H1 (cell line): ENCODE results near the gene SPEM1. TPM values are rescaled to one million over a fixed set of nuclear protein-coding genes. Genes with fewer than 3 reads are reported as not detected.

Experiments used
- CTCF ChIA-PET: fragments of 300-600 bp; sonication (Branson Sonifier 250); formaldehyde crosslinking; loops from one replicate; lab custom pipeline; 2021; ENCODE audit not compliant: partially characterized antibody; lab: Charles Lee
- POLR2A ChIA-PET: fragments of 300-600 bp; sonication (Branson Sonifier 250); formaldehyde crosslinking; loops from one replicate; lab custom pipeline; 2021; ENCODE audit warnings: inconsistent platforms; ENCODE audit not compliant: partially characterized antibody; lab: Charles Lee
- DNase-seq, 2 experiments: peaks; one replicate each; pipeline versions ENCODE4 v3.0.0 to v3.0.0-alpha.2; 2010 to 2022; ENCODE audit warnings: low spot score in 2 of 2, low read depth in 1 of 2, mixed read lengths in 1 of 2
- FAIRE-seq: peaks from 2 replicates; lab custom pipeline; 2011; peaks lifted over from hg19 to GRCh38; lab: Jason Lieb, UNC
- H2AFZ ChIP-seq: 2 replicates; pipeline ENCODE4 v1.8.1; 2012; ENCODE audit warnings: low read length, inconsistent platforms
- H2AK5ac ChIP-seq: 2 replicates; pipeline ENCODE4 v1.6.1; 2013; ENCODE audit warnings: low read depth, low read length
- H2BK120ac ChIP-seq: replicated peaks from 2 replicates; pipeline ENCODE3; 2013; ENCODE audit warnings: low read depth, low read length, inconsistent platforms
- H2BK12ac ChIP-seq: 2 replicates; pipeline ENCODE4 v1.6.1; 2013; ENCODE audit warnings: low read depth, low read length
- H2BK15ac ChIP-seq: 2 replicates; pipeline ENCODE4 v1.6.1; 2013; ENCODE audit warnings: low read length
- H2BK20ac ChIP-seq: 2 replicates; pipeline ENCODE4 v1.6.1; 2013; ENCODE audit warnings: low read length
- H2BK5ac ChIP-seq: 2 replicates; pipeline ENCODE4 v1.6.1; 2013; ENCODE audit warnings: low read depth, low read length
- H3K14ac ChIP-seq: 2 replicates; pipeline ENCODE4 v1.6.1; 2013; ENCODE audit warnings: inconsistent platforms; ENCODE audit not compliant: insufficient read length
- H3K18ac ChIP-seq: 2 replicates; pipeline ENCODE4 v1.6.1; 2013; ENCODE audit warnings: low read length; ENCODE audit errors: extremely low read depth
- H3K23ac ChIP-seq: 2 replicates; pipeline ENCODE4 v1.6.1; 2013; ENCODE audit warnings: inconsistent platforms; ENCODE audit not compliant: insufficient read length
- H3K23me2 ChIP-seq: 2 replicates; pipeline ENCODE4 v1.6.1; 2013; ENCODE audit warnings: low read depth, low read length
- H3K27ac ChIP-seq: 2 replicates; pipeline ENCODE4 v1.6.1; 2011; ENCODE audit warnings: low read depth, low read length, inconsistent platforms
- H3K27me3 ChIP-seq, 4 experiments: replicated peaks in 1 of 4; 1 replicate in 1 of 4; 2 replicates in 3 of 4; pipeline versions ENCODE4 v1.6.1 to v1.8.1; 2011 to 2013; ENCODE audit warnings: low read length in 3 of 4, mild to moderate bottlenecking in 3 of 4, inconsistent platforms in 2 of 4, mixed read lengths in 2 of 4, moderate library complexity in 1 of 4; ENCODE audit not compliant: control insufficient read depth in 3 of 4, insufficient read depth in 3 of 4; ENCODE audit errors: extremely low read depth in 1 of 4
- H3K36me3 ChIP-seq, 4 experiments: 2 replicates each; pipeline versions ENCODE4 v1.6.1 to v1.8.1; 2011 to 2013; ENCODE audit warnings: mild to moderate bottlenecking in 4 of 4, low read length in 3 of 4, moderate library complexity in 2 of 4, control low read depth in 1 of 4, inconsistent platforms in 1 of 4; ENCODE audit not compliant: insufficient read depth in 4 of 4, control insufficient read depth in 2 of 4
- H3K4ac ChIP-seq: replicated peaks from 2 replicates; pipeline ENCODE3; 2013; ENCODE audit warnings: low read length, low read depth, mixed read lengths, inconsistent platforms; ENCODE audit not compliant: insufficient read length
- H3K4me1 ChIP-seq, 4 experiments: replicated peaks in 1 of 4; 1 replicate in 1 of 4; 2 replicates in 3 of 4; pipeline versions ENCODE4 v1.6.1 to v1.8.1; 2011 to 2013; ENCODE audit warnings: low read length in 3 of 4, inconsistent platforms in 2 of 4, mixed read lengths in 1 of 4; ENCODE audit not compliant: insufficient read depth in 4 of 4, control insufficient read depth in 3 of 4
- H3K4me2 ChIP-seq, 2 experiments: 2 replicates each; pipeline versions ENCODE4 v1.6.1 to v1.8.1; 2011 to 2013; ENCODE audit warnings: low read depth in 2 of 2, low read length in 2 of 2, control low read depth in 1 of 2, inconsistent platforms in 1 of 2, mild to moderate bottlenecking in 1 of 2; ENCODE audit not compliant: insufficient read depth in 1 of 2
- H3K4me3 ChIP-seq, 4 experiments: fragments of 200-600, 300-600 bp in 1 of 4; sonication (generic), shearing (Covaris generic), sonication (Bioruptor Twin) in 1 of 4; 2 replicates each; pipeline versions ENCODE4 v1.5.1 to v1.8.1; 2011 to 2016; ENCODE audit warnings: low read length in 4 of 4, low read depth in 3 of 4, control low read depth in 2 of 4, inconsistent platforms in 2 of 4, mild to moderate bottlenecking in 2 of 4, mixed read lengths in 1 of 4, moderate library complexity in 1 of 4; ENCODE audit not compliant: insufficient read depth in 2 of 4; ENCODE audit errors: extremely low read depth in 1 of 4
- H3K56ac ChIP-seq: replicated peaks from 2 replicates; pipeline ENCODE3; 2013; ENCODE audit warnings: low read depth, mild to moderate bottlenecking, mixed read lengths, low read length, inconsistent platforms; ENCODE audit not compliant: insufficient read length
- H3K79me1 ChIP-seq: 2 replicates; pipeline ENCODE4 v1.6.1; 2013; ENCODE audit warnings: low read depth, low read length, control low read depth
- H3K79me2 ChIP-seq, 2 experiments: 2 replicates each; pipeline versions ENCODE4 v1.6.1 to v1.8.1; 2012 to 2013; ENCODE audit warnings: low read length in 2 of 2, mild to moderate bottlenecking in 2 of 2, inconsistent platforms in 1 of 2; ENCODE audit not compliant: insufficient read depth in 2 of 2, control insufficient read depth in 1 of 2
- H3K9ac ChIP-seq, 4 experiments: replicated peaks in 1 of 4; 1 replicate in 1 of 4; 2 replicates in 3 of 4; pipeline versions ENCODE4 v1.6.1 to v1.8.1; 2011 to 2013; ENCODE audit warnings: low read depth in 3 of 4, low read length in 3 of 4, control low read depth in 2 of 4, mild to moderate bottlenecking in 2 of 4, moderate library complexity in 2 of 4, inconsistent platforms in 1 of 4; ENCODE audit errors: extremely low read depth in 1 of 4
- H3K9me3 ChIP-seq, 2 experiments: 2 replicates each; pipeline versions ENCODE4 v1.6.1 to v1.8.1; 2012 to 2013; ENCODE audit warnings: mild to moderate bottlenecking in 2 of 2, moderate library complexity in 2 of 2, control low read depth in 1 of 2, inconsistent platforms in 1 of 2, low read depth in 1 of 2, low read length in 1 of 2, mixed read lengths in 1 of 2; ENCODE audit not compliant: insufficient read depth in 2 of 2
- H4K20me1 ChIP-seq, 2 experiments: replicated peaks in 1 of 2; 2 replicates each; pipeline versions ENCODE3 to v1.8.1; 2011 to 2013; ENCODE audit warnings: inconsistent platforms in 2 of 2, low read length in 2 of 2, mild to moderate bottlenecking in 1 of 2; ENCODE audit not compliant: insufficient read depth in 2 of 2, control insufficient read depth in 1 of 2
- H4K5ac ChIP-seq: 2 replicates; pipeline ENCODE4 v1.6.1; 2013; ENCODE audit warnings: low read length, low read depth, mixed read lengths, inconsistent platforms; ENCODE audit not compliant: insufficient read length
- H4K8ac ChIP-seq: 2 replicates; pipeline ENCODE4 v1.8.0; 2013; ENCODE audit warnings: mild to moderate bottlenecking, moderate library complexity, low read length, inconsistent platforms; ENCODE audit not compliant: insufficient read depth; ENCODE audit errors: extremely low read depth
- H4K91ac ChIP-seq: replicated peaks from 2 replicates; pipeline ENCODE3; 2013; ENCODE audit warnings: low read length, mixed read lengths, inconsistent platforms; ENCODE audit not compliant: insufficient read length
- SRF ChIP-seq: IDR thresholded peaks from 2 replicates; pipeline ENCODE4 v1.6.1; 2011; ENCODE audit warnings: mild to moderate bottlenecking, low read depth, low read length, moderate library complexity
- WGBS, 2 experiments: shearing (Covaris generic) in 1 of 2; methylation state at CpG; one replicate each; pipeline versions ENCODE4 v1.1.6 to v1.1.7; 2013 to 2015; ENCODE audit warnings: low lambda C conversion rate in 2 of 2, mixed read lengths in 2 of 2, inconsistent platforms in 1 of 2, low coverage in 1 of 2, missing lambda C conversion rate in 1 of 2; ENCODE audit not compliant: insufficient replicate concordance in 2 of 2, insufficient coverage in 1 of 2, insufficient read length in 1 of 2; ENCODE audit errors: extremely low coverage in 1 of 2, missing lambda C conversion rate in 1 of 2; 5-methylcytosine and 5-hydroxymethylcytosine counted together
- polyA plus RNA-seq, 7 experiments: library from polyadenylated mRNA; depleted of rRNA in 3 of 7; stranded (reverse) in 5 of 7; unstranded in 2 of 7; fragments of >200 nt in 5 of 7; fragments of 200-250 nt in 2 of 7; gene quantifications; 1 replicate in 5 of 7; 2 replicates in 1 of 7; 4 replicates in 1 of 7; pipeline versions ENCODE4 v1.2.1 to v1.2.3, GENCODE V29; 2011 to 2013; ENCODE audit warnings: missing spikeins in 2 of 7, mixed read lengths in 2 of 7
- total RNA-seq: library from RNA; stranded (reverse); fragmentation: NEBNext Ultra II Directional; extraction: Animal tissue kit (Norgen Biotek cat#: 25700); gene quantifications from 2 replicates; pipeline ENCODE4 v1.2.1, GENCODE V29; 2021
- TF ChIP-seq, protein P1 (sequence below): IDR thresholded peaks from 2 replicates; pipeline ENCODE4 v1.6.1; 2012; ENCODE audit warnings: low read length, inconsistent platforms

Gene SPEM1
- total and polyA plus RNA-seq, 2 of the 8 experiments (the other 6 are each of a cell fraction or from before 2014, with no cell fraction given) = not detected

DNA sequence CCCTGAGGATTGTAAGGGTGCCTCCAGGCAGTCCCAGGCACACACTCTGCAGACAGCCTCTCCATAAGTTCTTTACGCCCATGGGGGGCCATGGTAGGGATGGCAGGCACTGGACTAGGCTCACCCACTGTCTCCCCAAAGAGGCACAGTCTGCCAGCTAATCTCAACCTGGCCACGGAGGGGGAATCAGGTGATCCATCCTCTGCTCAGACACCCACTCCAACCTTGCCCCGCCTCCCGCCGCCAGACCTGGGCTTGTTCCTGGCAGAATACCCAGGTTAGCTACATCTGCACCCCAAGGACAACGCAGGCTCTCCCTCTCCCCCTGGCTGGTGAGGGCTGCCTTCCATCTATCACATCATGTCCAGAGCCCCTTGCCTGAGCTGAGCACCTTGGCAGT is 11.3 kb upstream of the SPEM1 start:
- Histone ChIP-seq H3K23me2 (peaks cover 13% of the 10 kb centered on the region; the same call in 1 of the 2 replicates), H3K9me3 (no peaks in the 10 kb centered on the region), H3K23ac (no peak overlapping the region), H3K4me1 (peaks cover 0 to 19% (median 11%) of the 10 kb centered on the region in 4 experiments; a peak in 5 of 7 replicates), H3K79me2 (peaks cover 0 to 5% of the 10 kb centered on the region in 2 experiments; a peak in 1 of 4 replicates), H3K27me3 (no peaks in the 10 kb centered on the region; a peak in 1 of 7 replicates), H3K79me1 (peaks cover 4% of the 10 kb centered on the region; the same call in 1 of the 2 replicates)
- no peak for FAIRE-seq
- CTCF ChIA-PET = interaction anchor here (0.6 to 1.5 kb wide), 5 partner anchors 22 to 152 kb away, joined by 3 to 4 read pairs (median 3); no protein-coding TSS in a partner anchor
- TF ChIP-seq, protein P1, sequence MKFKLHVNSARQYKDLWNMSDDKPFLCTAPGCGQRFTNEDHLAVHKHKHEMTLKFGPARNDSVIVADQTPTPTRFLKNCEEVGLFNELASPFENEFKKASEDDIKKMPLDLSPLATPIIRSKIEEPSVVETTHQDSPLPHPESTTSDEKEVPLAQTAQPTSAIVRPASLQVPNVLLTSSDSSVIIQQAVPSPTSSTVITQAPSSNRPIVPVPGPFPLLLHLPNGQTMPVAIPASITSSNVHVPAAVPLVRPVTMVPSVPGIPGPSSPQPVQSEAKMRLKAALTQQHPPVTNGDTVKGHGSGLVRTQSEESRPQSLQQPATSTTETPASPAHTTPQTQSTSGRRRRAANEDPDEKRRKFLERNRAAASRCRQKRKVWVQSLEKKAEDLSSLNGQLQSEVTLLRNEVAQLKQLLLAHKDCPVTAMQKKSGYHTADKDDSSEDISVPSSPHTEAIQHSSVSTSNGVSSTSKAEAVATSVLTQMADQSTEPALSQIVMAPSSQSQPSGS = no peak
- no peak for TF ChIP-seq SRF
- TF ChIP-seq, all 59 proteins: peak for 0
- POLR2A ChIA-PET = interaction anchor here (0.7 to 8.2 kb wide), 11 partner anchors 11 to 176 kb away, joined by 3 to 66 read pairs (median 3); partner anchors contain the start of genes FGF11, POLR2A, TMEM102 and TNK1
- 0 out of 2 replicates have a peak overlapping the region, but pooled peaks have one; percentile 32 for H2BK20ac ChIP-seq
- no peak overlapping the region for H2BK120ac ChIP-seq
- no peak overlapping the region for H3K4ac ChIP-seq
- 83% methylated on average over 6 of the region's 6 CpGs; no CpG with 5 or more reads in 1 of the 2 experiments for WGBS, 2 experiments
- H3K14ac ChIP-seq = no peak overlapping the region
- no peak overlapping the region for H2AFZ ChIP-seq
- H2BK15ac ChIP-seq = 0 out of 2 replicates have a peak overlapping the region, but pooled peaks have one; percentile 88
- H4K8ac ChIP-seq = no peak overlapping the region
- DNase-seq = no peak
- peak overlapping the region; percentile 43 to 90; a peak in 3 of 4 replicates for H3K4me2 ChIP-seq
- no peak overlapping the region for H2BK5ac ChIP-seq
- no peak overlapping the region for H3K27ac ChIP-seq
- H3K9ac ChIP-seq = no peak overlapping the region
- peaks cover 2 to 22% (median 17%) of the 10 kb centered on the region in 4 experiments; a peak in 5 of 8 replicates for H3K36me3 ChIP-seq
- H4K20me1 ChIP-seq = peaks cover 0 to 19% of the 10 kb centered on the region in 2 experiments
- H2BK12ac ChIP-seq = peak overlapping the region; percentile 84; the same call in 1 of the 2 replicates
- no peak overlapping the region for H3K56ac ChIP-seq
- no peak overlapping the region for H3K18ac ChIP-seq
- H3K4me3 ChIP-seq = peak overlapping the region in 1 of 4 experiments; percentile 44; a peak in 3 of 8 replicates
- no peak overlapping the region for H4K5ac ChIP-seq
- peak overlapping the region; percentile 53; the same call in 1 of the 2 replicates for H2AK5ac ChIP-seq
- no peak overlapping the region for H4K91ac ChIP-seq
